GM06990 (cell line): ENCODE data around the gene CRAMP1.

Experiments used
- DNase-seq: peaks from one replicate; pipeline ENCODE4 v3.0.0-alpha.2; 2011; ENCODE audit not compliant: insufficient read length; ENCODE audit errors: extremely low read depth
- H3K27me3 ChIP-seq: replicated peaks from 2 replicates; pipeline ENCODE4 v1.6.0; 2011; ENCODE audit warnings: low read length; ENCODE audit not compliant: control insufficient read depth, insufficient read depth
- H3K36me3 ChIP-seq: 2 replicates; pipeline ENCODE4 v1.5.1; 2011; ENCODE audit warnings: low read length; ENCODE audit not compliant: control insufficient read depth, insufficient read depth
- H3K4me3 ChIP-seq: replicated peaks from 2 replicates; pipeline ENCODE4 v1.5.1; 2011; ENCODE audit warnings: low read depth, mild to moderate bottlenecking, control low read depth, low read length
- TF ChIP-seq, protein P1 (sequence below): IDR thresholded peaks from 2 replicates; pipeline ENCODE4 v1.5.1; 2011; ENCODE audit warnings: low read length, control low read depth, mild to moderate bottlenecking, inconsistent platforms; ENCODE audit not compliant: insufficient read depth, poor library complexity, severe bottlenecking

The CRAMP1 gene

DNA sequence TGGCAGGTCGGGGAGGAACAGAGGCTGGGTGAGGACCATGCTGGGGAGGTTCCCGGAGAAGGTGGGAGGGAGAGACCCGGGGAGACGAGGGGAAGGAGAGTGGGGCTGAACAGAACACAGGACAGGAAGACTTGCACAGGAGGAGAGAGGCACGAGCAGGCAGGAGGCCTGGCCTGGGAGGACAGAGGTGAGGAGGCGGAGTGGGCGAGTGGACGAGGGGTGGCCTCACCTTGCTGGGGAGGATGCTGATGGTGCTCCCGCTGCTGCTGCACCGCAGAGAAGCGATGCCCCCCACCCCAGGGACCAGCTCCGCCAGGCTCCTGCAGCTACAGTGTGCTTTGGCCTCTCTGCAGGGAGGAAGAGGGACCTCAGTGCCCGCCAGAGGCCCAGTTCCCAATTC, 44.2 kb upstream of the CRAMP1 start:
- TF ChIP-seq, protein P1, sequence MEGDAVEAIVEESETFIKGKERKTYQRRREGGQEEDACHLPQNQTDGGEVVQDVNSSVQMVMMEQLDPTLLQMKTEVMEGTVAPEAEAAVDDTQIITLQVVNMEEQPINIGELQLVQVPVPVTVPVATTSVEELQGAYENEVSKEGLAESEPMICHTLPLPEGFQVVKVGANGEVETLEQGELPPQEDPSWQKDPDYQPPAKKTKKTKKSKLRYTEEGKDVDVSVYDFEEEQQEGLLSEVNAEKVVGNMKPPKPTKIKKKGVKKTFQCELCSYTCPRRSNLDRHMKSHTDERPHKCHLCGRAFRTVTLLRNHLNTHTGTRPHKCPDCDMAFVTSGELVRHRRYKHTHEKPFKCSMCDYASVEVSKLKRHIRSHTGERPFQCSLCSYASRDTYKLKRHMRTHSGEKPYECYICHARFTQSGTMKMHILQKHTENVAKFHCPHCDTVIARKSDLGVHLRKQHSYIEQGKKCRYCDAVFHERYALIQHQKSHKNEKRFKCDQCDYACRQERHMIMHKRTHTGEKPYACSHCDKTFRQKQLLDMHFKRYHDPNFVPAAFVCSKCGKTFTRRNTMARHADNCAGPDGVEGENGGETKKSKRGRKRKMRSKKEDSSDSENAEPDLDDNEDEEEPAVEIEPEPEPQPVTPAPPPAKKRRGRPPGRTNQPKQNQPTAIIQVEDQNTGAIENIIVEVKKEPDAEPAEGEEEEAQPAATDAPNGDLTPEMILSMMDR: no peak
- Histone ChIP-seq H3K36me3 (no peaks in the 10 kb centered on the region), H3K4me3 (no peak overlapping the region), H3K27me3 (no peaks in the 10 kb centered on the region)
- DNase-seq: no peak

DNA sequence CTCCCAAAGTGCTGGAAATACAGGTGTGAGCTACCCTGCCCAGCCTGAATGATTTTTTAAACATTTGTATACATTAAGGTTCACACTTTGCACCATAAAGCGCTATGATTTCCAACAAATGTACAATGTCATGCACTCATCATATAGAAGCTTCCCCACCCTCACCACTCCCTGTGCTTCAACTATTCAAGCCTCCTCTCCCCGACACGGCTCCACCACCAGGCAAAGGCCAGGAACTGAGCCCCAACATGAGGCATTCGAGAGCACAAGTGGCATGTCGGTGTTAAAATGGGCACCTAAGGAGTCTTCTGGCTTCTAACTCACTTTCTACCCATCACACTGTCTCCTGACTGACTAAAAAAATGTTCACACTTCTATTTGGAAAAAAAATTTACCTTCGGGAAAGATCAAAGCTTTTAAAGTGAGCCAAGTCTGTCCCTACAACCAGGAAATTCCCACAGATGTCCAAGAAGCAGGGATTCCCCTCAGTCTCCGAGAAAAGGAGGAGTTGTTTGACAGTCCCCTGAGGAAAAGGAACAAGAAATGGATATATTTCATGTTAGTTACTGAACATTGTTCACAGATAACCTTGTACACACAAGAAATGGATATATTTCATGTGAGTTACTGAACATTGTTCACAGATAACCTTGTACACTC, 41.0 kb upstream of the CRAMP1 start:
- TF ChIP-seq, protein P1: no peak
- Histone ChIP-seq H3K36me3 (no peaks in the 10 kb centered on the region), H3K27me3 (no peaks in the 10 kb centered on the region), H3K4me3 (no peak overlapping the region)
- no peak for DNase-seq

DNA sequence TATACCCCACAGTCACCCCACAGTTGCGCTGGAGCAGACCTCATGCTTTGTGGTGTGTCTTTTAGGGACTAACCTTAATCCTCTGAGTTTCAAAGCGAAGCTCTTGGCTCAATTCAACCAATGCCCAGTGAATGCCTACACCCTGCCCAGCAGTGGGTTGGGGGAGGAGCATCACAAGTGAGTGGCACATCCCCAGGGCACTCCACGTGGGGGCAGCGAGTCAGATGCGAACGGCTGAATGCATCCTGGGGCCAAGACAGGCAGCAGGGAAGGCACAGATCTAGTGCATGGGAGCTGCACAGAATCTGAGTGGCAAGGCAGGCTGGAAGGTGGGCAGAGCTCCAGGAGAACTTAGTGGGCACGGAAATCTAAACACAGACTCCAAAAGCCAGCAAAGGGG, 39.5 kb upstream of the CRAMP1 start:
- TF ChIP-seq, protein P1: no peak
- Histone ChIP-seq H3K36me3 (no peaks in the 10 kb centered on the region), H3K27me3 (no peaks in the 10 kb centered on the region), H3K4me3 (no peak overlapping the region)
- no peak for DNase-seq

DNA sequence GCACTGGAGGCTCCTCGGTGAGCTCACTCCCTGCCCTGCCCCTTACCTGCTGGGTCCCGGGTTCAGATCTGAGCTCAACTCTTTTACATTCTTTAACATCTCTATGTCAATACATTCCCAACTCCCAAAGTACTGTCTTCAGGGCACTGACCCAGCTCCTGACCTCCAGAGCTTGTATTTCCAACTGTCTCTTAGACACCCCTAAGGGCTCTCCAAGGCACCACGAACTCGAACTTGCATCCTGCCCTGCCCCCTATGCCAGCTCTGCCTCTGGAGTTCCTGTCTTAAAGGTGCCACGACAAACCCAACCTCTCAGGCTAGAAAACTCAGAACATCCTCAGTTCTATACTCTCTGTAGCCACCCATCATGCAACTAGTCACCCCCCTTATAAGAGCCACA, 38.9 kb upstream of the CRAMP1 start:
- DNase-seq: no peak
- Histone ChIP-seq H3K36me3 (no peaks in the 10 kb centered on the region), H3K27me3 (no peaks in the 10 kb centered on the region), H3K4me3 (no peak overlapping the region)
- TF ChIP-seq, protein P1: no peak

DNA sequence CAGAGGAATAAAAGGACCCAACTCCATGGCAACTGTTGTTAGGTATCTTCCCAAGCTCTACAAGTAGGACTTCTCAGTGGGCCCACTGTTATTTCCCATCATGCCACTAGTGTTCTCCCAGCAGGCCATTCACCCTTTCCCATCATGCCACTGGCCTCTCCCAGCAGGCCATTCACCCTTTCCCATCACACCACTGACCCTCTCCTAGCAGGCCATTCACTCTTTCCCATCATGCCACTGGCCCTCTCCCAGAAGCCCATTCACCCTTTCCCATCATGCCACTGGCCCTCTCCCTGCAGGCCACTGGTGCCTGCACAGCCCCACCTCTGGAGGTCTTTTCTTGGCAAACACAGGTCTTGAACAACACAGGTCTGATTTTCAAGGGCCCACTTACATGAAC, 36.6 kb upstream of the CRAMP1 start:
- TF ChIP-seq, protein P1: no peak
- H3K36me3 ChIP-seq: no peaks in the 10 kb centered on the region
- no peak overlapping the region for H3K4me3 ChIP-seq
- H3K27me3 ChIP-seq: no peaks in the 10 kb centered on the region
- no peak for DNase-seq

DNA sequence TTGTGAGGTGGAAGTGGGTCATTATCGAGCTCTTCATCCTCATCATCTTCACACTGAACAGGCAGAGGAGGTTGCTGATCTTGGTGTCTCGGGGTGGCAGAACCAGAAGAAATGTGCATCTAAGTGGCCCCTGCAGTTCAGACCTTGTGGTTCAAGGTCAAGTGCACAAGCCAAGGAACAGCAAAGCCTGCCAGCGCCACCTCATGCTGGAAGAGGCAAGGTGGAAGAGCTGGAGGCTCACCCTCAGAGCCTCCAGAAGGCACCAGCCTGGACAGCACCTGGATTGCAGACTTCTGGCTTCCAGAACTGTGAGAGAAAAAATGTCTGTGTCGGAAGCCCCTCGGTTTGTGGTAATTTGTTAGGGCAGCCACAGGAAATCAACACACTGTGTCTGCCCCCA, 32.9 kb upstream of the CRAMP1 start:
- peaks cover 1% of the 10 kb centered on the region; the same call in 1 of the 2 replicates for H3K36me3 ChIP-seq

More for the DNA sequence above, 32.9 kb upstream of the CRAMP1 start:
- Histone ChIP-seq H3K4me3 (no peak overlapping the region), H3K27me3 (no peaks in the 10 kb centered on the region)
- TF ChIP-seq, protein P1: no peak
- DNase-seq: no peak
